ENCODE data around the gene SCTR.

Gene SCTR

DNA sequence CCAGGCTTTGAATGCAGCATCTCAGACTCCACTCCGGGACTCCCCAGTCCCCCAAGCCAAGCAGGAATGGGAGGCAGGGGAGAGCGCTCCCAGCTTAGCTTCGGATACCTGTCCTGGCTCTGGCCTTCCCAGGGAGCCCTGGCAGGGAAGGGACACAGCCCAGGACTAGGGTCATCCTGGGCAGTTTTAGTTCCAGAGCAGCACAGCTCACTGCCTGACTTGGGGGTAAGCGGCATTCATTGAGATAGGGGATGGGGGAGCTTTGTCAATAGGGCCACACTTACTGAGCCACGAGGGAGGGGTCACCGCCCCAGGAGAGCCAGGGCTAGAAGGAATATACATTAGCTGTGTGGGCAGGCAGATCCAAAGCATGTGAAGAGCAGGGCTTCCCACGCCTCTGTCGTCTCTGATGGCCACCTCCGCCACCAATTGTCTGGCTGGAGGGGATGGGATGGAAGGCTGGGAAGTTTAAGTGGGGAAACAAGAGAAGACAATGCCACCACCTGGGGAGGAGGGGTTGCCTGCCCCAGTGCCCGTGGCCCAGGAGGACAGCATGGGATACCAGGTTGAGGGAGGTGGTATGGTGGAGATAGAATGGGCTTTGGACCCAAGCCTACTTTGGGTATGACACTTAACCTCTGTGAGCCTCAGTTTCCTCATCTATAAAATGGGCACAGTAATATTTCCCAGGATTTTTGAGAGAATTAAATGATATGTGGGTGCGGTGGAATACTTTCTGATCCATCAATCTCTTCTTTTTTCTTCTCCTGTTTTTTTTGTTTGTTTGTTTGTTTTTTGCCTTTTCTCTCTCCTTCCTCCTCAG, 40.2 kb downstream of the SCTR start:
- H3K4ac ChIP-seq (ENCODE audit: low read length) = no peak overlapping the region
- H2BK120ac ChIP-seq (ENCODE audit: low read depth, low read length) = no peak overlapping the region
- peak overlapping the region; percentile 58 for H3K18ac ChIP-seq (ENCODE audit: low read length)
- H2BK15ac ChIP-seq (ENCODE audit: low read length) = no peak overlapping the region
- H4K8ac ChIP-seq (ENCODE audit: low read depth, low read length) = no peak overlapping the region
- no peak overlapping the region for H3K14ac ChIP-seq (ENCODE audit: low read length)
- H4K91ac ChIP-seq (ENCODE audit: low read depth, low read length, poor library complexity) = no peak overlapping the region
- H3K27me3 ChIP-seq (ENCODE audit: control insufficient read depth in 3 of 3, insufficient read depth in 3 of 3, low read depth in 1 of 3, low read length in 3 of 3) = peaks cover 0 to 38% (median 0%) of the 10 kb centered on the region in 3 experiments
- H3K4me2 ChIP-seq (ENCODE audit: insufficient read depth, low read length, poor library complexity, severe bottlenecking) = no peak overlapping the region
- H2AK5ac ChIP-seq (ENCODE audit: low read depth, low read length) = peak overlapping the region; percentile 12
- H3K27ac ChIP-seq (replicated peaks; ENCODE audit: low read length) = no peak overlapping the region
- no CpG with 5 or more reads among the region's 11 CpGs for WGBS, 2 donors (ENCODE audit: extremely low coverage in 2 of 2, insufficient read length in 2 of 2, insufficient replicate concordance in 1 of 2)
- no peaks in the 10 kb centered on the region for H3K9me3 ChIP-seq (replicated peaks in 1 of 2; ENCODE audit: control insufficient read depth in 2 of 2, insufficient read depth in 1 of 2, low read depth in 1 of 2, low read length in 2 of 2)
- H3K9ac ChIP-seq (ENCODE audit: low read depth, low read length, poor library complexity) = peak overlapping the region; percentile 17
- no peak overlapping the region for H2AFZ ChIP-seq (ENCODE audit: low read length)
- H3K4me3 ChIP-seq (ENCODE audit: low read length in 2 of 2) = peak overlapping the region in 1 of 2 donors; percentile 33
- no peak overlapping the region for H2BK12ac ChIP-seq (ENCODE audit: low read length)
- H3K36me3 ChIP-seq (replicated peaks in 1 of 2; ENCODE audit: control insufficient read depth in 2 of 2, insufficient read depth in 2 of 2, low read length in 2 of 2) = no peaks in the 10 kb centered on the region
- no peak for DNase-seq (ENCODE audit: low spot score)
- H3K4me1 ChIP-seq (ENCODE audit: control insufficient read depth in 2 of 2, insufficient read depth in 1 of 2, low read depth in 1 of 2, low read length in 2 of 2) = peaks cover 0 to 5% of the 10 kb centered on the region in 2 donors
- no peaks in the 10 kb centered on the region for H3K79me1 ChIP-seq (ENCODE audit: low read depth, low read length)
- H2BK5ac ChIP-seq (ENCODE audit: low read length) = no peak overlapping the region
- H3K23ac ChIP-seq (ENCODE audit: low read depth, low read length, poor library complexity) = no peak overlapping the region

DNA sequence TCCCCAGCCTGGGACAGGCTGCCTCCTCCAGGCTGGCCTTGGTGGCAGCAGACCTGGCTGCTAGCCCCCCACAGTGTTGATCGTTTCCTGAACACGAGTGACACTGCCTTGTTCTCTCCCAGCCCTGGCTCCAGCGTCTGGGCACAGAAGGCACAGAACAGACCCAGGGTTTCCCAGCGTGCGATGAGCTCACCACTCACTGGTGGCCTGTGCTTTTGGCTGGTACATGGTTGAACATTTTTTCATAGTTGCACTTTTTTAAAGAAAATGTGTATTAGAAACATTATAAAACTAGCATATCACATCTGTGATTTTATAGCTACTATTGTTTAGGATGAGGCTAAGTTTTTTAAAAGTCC, 40.9 kb downstream of the SCTR start:
- no peak overlapping the region for H3K4ac ChIP-seq (ENCODE audit: low read length)
- no peak overlapping the region for H2AK5ac ChIP-seq (ENCODE audit: low read depth, low read length)
- no peaks in the 10 kb centered on the region for H3K36me3 ChIP-seq (replicated peaks in 1 of 2; ENCODE audit: control insufficient read depth in 2 of 2, insufficient read depth in 2 of 2, low read length in 2 of 2)
- H2BK120ac ChIP-seq (ENCODE audit: low read depth, low read length) = no peak overlapping the region
- no peak overlapping the region for H3K9ac ChIP-seq (ENCODE audit: low read depth, low read length, poor library complexity)
- no peak overlapping the region for H3K4me2 ChIP-seq (ENCODE audit: insufficient read depth, low read length, poor library complexity, severe bottlenecking)
- no peak overlapping the region for H3K23ac ChIP-seq (ENCODE audit: low read depth, low read length, poor library complexity)
- no peak overlapping the region for H4K91ac ChIP-seq (ENCODE audit: low read depth, low read length, poor library complexity)
- WGBS, 2 donors (ENCODE audit: extremely low coverage in 2 of 2, insufficient read length in 2 of 2, insufficient replicate concordance in 1 of 2) = no CpG with 5 or more reads among the region's 5 CpGs
- no peak overlapping the region for H4K8ac ChIP-seq (ENCODE audit: low read depth, low read length)
- H3K27ac ChIP-seq (replicated peaks; ENCODE audit: low read length) = no peak overlapping the region
- H3K79me1 ChIP-seq (ENCODE audit: low read depth, low read length) = no peaks in the 10 kb centered on the region
- H2BK15ac ChIP-seq (ENCODE audit: low read length) = no peak overlapping the region
- no peak overlapping the region for H3K4me3 ChIP-seq (ENCODE audit: low read length in 2 of 2)
- no peak overlapping the region for H3K14ac ChIP-seq (ENCODE audit: low read length)
- H3K18ac ChIP-seq (ENCODE audit: low read length) = peak overlapping the region; percentile 39
- H3K27me3 ChIP-seq (ENCODE audit: control insufficient read depth in 3 of 3, insufficient read depth in 3 of 3, low read depth in 1 of 3, low read length in 3 of 3) = peaks cover 0 to 45% (median 0%) of the 10 kb centered on the region in 3 experiments
- H2BK12ac ChIP-seq (ENCODE audit: low read length) = no peak overlapping the region
- H2AFZ ChIP-seq (ENCODE audit: low read length) = no peak overlapping the region
- no peaks in the 10 kb centered on the region for H3K9me3 ChIP-seq (replicated peaks in 1 of 2; ENCODE audit: control insufficient read depth in 2 of 2, insufficient read depth in 1 of 2, low read depth in 1 of 2, low read length in 2 of 2)
- no peak overlapping the region for H2BK5ac ChIP-seq (ENCODE audit: low read length)
- H3K4me1 ChIP-seq (ENCODE audit: control insufficient read depth in 2 of 2, insufficient read depth in 1 of 2, low read depth in 1 of 2, low read length in 2 of 2) = peaks cover 0 to 5% of the 10 kb centered on the region in 2 donors
- no peak for DNase-seq (ENCODE audit: low spot score)

DNA sequence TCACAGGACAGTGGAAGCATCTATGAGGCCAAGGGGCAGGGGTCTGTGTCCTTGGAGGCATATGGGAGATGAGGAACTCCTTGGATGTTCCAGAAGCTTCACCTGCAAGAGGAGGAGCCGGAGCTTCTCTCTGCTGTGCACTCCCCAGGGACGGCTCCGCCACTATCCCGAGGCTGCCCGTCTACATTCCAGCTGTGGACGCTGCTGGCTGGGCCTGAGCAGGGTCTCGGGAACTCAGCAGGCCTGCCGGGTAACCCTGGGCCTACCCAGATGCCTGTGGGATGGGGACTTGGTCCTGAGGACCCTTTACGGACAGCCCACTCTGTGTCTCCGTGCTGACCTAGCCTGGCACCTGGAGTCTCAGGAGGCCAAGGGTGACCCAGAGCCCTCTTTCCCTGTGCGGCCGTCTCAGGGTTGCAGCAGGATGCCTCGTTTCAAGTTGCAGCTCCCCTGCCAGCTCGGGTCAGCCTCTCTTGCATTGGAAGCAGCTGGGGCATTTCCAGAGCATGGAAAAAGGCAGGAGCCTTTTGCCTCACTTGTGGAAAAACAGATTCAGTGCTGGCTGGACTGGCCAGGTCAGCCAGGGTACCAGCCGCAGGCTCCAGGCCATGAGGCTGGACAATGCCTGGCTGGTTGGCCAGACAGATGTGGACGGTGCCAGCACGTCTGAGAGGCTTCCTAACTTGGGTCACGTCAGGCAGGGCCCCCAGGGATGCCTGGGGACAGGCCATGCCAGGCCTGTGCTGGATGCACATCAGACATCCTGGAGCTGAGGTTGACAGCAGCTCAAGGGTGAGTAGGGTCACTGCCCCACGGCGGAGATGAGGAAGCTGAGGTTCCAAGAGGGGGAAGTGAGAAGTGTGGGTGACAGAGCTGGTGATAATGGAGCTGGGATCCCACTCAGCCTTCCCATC, 41.5 kb downstream of the SCTR start:
- Histone ChIP-seq H2BK5ac (ENCODE audit: low read length) (no peak overlapping the region), H3K18ac (ENCODE audit: low read length) (peak overlapping the region; percentile 49), H3K9ac (ENCODE audit: low read depth, low read length, poor library complexity) (peak overlapping the region; percentile 25), H3K79me1 (ENCODE audit: low read depth, low read length) (no peaks in the 10 kb centered on the region), H4K91ac (ENCODE audit: low read depth, low read length, poor library complexity) (peak overlapping the region; percentile 22), H2BK12ac (ENCODE audit: low read length) (no peak overlapping the region), H2BK120ac (ENCODE audit: low read depth, low read length) (no peak overlapping the region), H2AK5ac (ENCODE audit: low read depth, low read length) (no peak overlapping the region), H2BK15ac (ENCODE audit: low read length) (peak overlapping the region; percentile 69), H4K8ac (ENCODE audit: low read depth, low read length) (no peak overlapping the region), H3K4ac (ENCODE audit: low read length) (no peak overlapping the region), H3K27ac (replicated peaks; ENCODE audit: low read length) (no peak overlapping the region), H3K14ac (ENCODE audit: low read length) (no peak overlapping the region), H3K9me3 (replicated peaks in 1 of 2; ENCODE audit: control insufficient read depth in 2 of 2, insufficient read depth in 1 of 2, low read depth in 1 of 2, low read length in 2 of 2) (no peaks in the 10 kb centered on the region), H3K23ac (ENCODE audit: low read depth, low read length, poor library complexity) (peak overlapping the region; percentile 62), H3K4me2 (ENCODE audit: insufficient read depth, low read length, poor library complexity, severe bottlenecking) (no peak overlapping the region), H2AFZ (ENCODE audit: low read length) (peak overlapping the region; percentile 38), H3K4me1 (ENCODE audit: control insufficient read depth in 2 of 2, insufficient read depth in 1 of 2, low read depth in 1 of 2, low read length in 2 of 2) (peaks cover 0 to 5% of the 10 kb centered on the region in 2 donors), H3K4me3 (ENCODE audit: low read length in 2 of 2) (no peak overlapping the region), H3K36me3 (replicated peaks in 1 of 2; ENCODE audit: control insufficient read depth in 2 of 2, insufficient read depth in 2 of 2, low read length in 2 of 2) (no peaks in the 10 kb centered on the region), H3K27me3 (ENCODE audit: control insufficient read depth in 3 of 3, insufficient read depth in 3 of 3, low read depth in 1 of 3, low read length in 3 of 3) (peaks cover 0 to 49% (median 0%) of the 10 kb centered on the region in 3 experiments)
- WGBS, 2 donors (ENCODE audit: extremely low coverage in 2 of 2, insufficient read length in 2 of 2, insufficient replicate concordance in 1 of 2) = no CpG with 5 or more reads among the region's 20 CpGs
- DNase-seq (ENCODE audit: low spot score) = no peak

All from neuronal stem cell (in vitro differentiated cells).